Endometrium (tissue), 2 donors: Measurements from ENCODE around the gene SLC16A10.
"Not testable (repeated sequence)": the region's sequence is repeated elsewhere in the genome, so short reads cannot be mapped to it uniquely, and the experiment has no call there.

ENCODE experiments used
- FAIRE-seq: peaks from 2 replicates; lab custom pipeline; 2012; peaks lifted over from hg19 to GRCh38; lab: Jason Lieb, UNC
- donor health status: control.
- donor health status: control.

SLC16A10 gene

DNA sequence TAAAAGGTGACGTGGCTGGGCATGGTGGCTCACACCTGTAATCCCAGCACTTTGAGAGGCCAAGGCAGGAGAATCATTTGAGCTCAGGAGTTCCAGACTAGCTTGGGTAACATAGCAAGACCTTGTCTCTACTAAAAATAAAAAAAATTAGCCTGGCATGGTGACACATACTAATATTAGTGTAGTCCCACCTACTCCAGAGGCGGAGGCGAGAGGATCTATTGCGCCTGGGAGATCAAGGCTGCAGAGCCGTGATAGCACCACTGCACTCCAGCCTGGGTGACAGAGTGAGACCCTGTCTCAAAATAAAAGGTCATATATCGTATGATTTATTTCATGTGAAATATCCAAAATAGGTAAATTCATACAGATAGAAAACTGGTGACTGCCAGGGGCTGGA, 132.5 kb downstream of the SLC16A10 start:
- FAIRE-seq, result no peak

DNA sequence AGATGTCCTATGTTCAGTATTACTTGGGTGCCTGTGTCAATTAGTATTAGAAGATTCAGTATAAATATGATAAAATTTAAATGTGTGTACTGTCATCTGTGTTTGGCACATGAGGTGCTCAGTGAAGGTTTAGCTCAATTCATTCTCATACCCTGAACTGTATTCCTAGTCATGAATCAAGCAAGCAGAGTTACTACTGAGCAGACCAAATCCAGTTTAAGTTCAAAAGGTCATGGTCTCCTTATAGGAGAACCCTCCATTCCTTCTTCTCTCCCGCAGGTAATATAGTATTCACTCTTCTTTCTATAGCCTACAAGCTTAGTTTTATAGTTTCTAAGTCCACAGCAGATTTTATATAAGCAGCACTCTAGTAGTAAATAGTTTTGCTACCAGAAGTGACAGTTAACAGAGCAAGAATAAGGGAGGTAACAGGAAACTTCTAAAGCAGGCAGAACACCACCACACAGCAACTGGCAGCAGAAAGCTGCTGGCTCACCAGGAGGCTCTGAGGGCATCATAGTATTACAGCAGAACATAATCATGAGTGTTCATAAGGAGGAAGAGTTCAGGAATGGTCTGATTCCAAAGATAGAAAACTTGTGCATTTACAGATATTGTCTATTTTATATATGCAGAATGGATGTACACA, 133.2 kb downstream of the SLC16A10 start:
- no peak for FAIRE-seq

DNA sequence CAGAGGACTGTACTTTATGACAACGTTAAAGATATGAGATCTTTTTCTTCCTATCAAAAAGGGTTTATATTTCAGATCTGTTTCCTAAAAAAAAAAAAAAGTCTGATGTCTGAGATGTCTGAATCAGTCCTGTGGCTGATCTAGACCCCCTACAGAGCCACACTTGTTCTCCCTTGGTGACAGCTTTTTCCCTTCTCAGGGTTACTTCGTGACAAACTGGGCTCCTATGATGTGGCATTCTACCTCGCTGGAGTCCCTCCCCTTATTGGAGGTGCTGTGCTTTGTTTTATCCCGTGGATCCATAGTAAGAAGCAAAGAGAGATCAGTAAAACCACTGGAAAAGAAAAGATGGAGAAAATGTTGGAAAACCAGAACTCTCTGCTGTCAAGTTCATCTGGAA, 134.5 kb downstream of the SLC16A10 start:
- no peak for FAIRE-seq

DNA sequence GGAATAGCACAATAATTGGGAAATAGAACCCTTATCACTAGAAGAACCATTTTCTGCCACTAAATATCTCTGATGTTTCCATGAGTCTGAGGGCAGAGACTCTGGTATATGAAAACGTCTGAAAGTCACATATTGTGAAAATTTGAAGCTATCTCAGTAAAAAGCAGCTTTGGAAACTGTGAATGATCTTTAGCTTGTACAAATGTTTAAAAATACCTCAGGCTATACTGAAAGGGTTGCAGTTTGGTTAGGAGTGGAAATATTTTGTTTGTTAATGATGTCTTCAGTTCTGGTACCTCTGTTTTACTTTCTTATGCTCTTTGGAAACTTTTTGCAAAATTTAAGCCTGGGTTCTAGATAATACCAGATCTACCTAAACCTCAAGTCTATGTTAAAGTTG, 135.0 kb downstream of the SLC16A10 start:
- no peak for FAIRE-seq

DNA sequence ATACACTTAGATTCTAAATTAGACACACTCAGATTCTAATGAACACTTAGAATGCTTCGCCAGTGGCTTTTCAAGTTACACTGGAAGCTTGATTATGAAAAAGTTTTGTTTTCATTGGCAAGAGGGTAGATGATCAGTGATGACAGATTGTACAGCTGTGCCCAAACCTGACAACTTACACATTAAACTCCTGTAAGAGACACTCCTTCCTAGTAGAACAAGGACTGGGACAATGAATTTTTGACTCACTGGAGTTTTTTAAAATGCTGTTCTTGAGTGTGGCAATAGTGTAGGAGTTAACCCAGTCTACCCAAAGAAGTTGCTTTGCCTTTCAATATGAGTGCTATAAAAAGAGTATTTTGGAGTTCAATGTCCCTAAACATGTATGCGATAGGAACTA, 140.8 kb downstream of the SLC16A10 start:
- no peak for FAIRE-seq

DNA sequence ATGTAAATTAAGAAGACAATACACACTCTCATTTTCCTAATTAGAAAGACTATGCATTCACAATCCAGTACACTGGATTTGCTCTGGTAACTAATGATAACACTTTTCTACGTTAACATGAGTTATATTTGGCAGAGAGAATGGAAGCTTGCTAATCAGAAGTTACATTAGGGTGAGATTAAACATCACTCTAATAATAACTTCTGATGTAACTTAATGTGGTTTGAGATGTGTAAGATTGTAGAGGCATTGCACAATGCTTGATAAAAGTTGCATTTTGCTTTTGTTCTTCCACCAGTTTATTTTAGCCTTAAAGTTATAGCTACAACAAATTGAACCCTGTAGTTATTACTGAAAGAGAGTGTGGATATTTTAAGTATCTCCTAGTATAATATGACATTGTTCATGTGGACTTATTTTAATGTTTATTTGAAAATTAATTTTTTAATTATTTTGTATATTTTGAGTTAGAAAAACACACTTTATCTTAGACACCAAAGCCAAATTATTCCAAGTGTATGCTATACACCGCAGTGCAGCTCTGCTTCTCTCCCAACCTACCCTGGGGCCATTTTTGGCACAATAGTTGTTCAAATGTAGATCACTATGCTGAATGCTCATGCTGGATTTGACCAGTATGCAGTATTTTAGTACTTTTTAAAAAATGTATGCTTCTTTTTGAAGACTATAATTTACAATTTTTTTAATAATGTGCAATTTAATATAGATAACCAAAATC, 143.2 kb downstream of the SLC16A10 start:
- no peak for FAIRE-seq

DNA sequence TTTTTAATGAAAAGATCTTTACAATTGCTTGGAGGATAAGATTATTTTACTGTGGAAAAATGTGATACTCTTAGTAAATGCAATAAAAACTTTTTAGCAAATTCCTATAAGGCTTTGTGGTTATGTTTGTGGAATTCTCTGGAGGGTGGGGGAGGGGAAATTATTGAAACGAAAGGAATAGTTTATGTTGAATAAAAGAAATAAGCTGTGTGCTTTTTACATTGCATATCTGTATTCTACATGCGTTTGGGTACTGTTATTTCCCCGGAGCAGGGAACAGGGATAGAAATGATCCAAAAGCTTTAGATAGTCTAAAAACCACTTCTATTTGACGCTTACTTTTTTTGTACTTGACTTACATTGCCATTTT, 143.8 kb downstream of the SLC16A10 start:
- FAIRE-seq, result no peak

DNA sequence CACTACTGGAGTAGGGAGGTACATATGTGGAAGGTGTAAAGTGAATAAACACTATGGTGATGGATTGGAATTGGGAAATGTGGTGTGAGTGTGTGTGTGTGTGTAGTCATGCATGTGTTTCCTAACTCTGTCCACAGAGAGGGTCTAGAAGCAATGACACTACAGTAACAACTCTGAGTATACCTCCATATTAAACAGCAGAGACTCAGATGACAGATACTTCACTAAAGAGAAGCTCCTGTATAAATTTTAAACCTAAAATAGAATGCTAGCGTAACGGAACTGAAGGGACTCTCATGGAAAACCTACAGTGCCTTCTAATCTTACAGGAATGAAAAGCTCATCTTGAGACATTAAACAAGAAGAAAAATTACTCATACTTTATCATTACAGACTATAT, 150.5 kb downstream of the SLC16A10 start:
- FAIRE-seq, result no peak

DNA sequence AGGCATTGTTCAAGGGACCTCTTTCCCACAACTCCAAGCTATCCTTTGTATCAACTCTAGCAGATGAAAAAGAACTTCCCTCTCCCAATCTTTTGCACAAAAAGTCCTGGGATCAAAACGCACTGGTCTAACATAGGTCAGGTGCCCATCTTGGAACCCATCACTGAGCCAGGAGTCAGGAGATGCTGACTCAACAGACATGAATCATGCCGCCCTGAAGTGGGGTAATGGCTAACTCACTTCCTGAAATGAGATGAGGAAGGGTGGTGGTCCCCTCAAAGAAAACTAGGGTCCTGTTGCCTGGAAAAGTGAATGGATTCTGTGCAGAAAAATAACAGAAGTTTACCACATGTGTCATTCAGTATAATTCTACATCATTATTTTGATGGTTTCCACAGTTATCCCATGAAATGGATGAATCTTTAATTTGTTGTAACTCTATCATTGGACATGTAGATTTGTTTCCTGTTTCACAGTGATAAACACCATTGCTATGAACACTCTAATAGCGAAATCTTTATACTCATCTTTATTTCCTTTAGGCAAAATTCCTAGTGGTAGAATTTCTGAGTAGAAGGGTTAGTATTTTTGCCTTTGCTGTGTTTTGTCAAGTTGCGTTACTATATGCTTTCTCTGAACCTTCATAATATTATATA, 151.3 kb downstream of the SLC16A10 start:
- FAIRE-seq, result no peak

DNA sequence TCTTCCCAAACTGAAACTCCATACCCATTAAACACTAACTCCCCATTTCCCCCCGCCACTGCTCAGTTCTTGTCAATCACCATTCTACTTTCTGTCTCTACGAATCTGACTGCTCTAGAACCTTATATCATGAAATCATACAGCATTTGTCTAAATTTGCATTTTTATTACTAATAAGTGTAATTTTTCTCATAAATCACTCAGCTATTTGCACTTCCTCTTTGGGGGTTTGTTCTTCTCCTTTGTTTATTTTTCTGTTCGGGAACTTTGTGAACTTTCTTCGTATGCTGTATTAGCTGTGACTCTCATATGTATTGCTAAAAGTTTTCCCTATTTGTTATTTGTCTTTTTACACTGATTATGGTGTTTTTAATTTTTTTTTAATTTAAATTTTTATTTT, 152.2 kb downstream of the SLC16A10 start:
- FAIRE-seq, result no peak

DNA sequence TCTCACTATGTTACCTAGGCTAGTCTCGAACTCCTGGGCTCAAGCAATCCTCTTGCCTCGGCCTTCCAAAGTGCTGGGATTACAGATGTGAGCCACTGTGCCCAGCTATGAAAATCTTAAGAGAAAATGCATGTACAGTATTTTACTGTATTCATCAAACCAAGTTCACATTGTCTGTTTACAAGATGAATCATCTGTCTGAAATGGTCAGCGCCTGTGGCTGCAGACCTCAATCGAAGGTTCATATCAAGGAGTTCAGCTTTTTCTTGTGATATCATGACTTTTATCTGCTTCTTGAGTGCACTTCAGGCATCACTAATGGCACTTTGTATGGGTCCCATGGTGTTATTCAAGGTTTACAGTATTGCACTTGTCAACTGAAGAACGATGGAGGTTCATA, 155.1 kb downstream of the SLC16A10 start:
- no peak for FAIRE-seq

DNA sequence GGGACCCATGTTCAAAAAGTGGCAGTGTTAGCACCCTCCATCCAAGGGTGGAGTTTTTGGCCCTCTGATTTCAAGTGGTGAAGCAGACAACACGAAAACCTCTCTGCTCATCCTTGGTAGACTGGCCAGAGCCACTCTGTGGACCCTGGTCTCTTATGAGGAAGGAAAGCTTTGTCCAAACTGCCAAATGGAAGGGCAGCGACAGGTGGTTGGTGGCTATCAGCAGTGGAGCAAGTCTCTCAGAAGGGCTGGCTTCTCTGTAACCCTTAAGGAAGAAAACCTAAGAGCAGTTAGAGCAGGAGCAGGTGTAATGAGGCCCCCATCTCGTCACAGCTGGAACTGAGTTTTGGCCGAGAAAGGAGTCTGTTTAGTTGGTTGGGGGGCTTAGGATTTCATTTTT, 155.8 kb downstream of the SLC16A10 start:
- no peak for FAIRE-seq

DNA sequence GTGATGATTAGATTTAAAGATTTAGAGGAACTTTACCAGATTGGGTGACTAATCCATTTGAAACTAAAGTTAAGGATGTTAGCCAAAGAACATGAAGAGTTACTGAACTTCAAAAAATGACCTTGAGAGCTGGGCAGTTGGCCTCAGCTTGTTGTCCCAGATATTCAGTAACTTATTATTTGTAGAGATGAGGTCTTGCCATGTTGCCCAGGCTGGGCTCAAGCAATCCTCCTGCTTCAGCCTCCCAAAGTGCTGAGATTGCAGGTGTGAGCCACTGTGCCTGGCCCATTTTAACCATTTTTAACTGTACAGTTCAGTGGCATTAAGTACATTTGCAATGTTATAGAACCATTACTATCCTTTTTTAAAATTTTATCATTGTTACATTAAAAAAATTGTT, 161.5 kb downstream of the SLC16A10 start:
- FAIRE-seq, result no peak

DNA sequence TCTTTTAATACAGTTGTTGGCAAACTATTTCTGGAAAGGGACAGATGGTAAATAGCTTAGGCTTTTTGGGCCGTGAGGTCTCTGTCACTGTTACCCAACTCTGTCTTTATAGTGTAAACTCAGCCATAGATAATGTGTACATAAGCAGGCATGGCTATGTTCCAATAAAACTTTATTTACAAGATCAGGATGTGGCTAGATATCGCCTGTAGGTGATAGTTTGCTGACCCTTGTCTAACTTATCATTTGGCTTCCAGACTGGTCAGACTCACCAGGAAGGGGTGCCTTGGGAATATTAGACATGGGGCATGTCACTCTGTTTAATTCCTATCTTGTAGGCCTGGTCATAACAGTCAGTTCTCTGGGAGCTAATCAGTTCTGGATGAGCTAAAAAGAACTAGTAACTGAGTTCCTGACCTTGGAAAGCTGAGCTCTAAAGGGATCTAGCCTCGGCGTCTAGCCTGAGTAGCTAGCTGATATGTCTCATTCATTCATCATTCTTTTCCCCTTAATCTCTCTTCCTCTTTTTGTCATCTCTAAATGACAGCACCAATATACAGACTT, 163.6 kb downstream of the SLC16A10 start:
- no peak for FAIRE-seq

DNA sequence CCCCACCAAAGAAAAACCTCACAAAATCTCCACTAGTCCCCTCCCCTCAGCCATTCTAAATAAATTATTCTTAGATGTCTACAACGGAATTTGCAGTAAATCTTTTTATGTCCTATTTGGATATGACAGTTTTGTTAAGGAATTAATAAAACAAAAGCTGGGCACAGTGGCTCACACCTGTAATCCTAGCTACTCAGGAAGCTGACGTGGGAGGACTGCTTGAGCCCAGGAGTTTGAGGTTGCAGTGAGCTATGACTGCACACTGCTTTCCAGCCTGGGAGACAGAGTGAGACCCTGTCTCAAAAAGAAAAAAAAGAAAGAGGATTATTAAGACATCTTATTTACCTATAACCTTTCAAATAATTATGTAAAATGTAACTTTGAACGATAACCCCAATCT, 165.4 kb downstream of the SLC16A10 start:
- FAIRE-seq, result no peak

DNA sequence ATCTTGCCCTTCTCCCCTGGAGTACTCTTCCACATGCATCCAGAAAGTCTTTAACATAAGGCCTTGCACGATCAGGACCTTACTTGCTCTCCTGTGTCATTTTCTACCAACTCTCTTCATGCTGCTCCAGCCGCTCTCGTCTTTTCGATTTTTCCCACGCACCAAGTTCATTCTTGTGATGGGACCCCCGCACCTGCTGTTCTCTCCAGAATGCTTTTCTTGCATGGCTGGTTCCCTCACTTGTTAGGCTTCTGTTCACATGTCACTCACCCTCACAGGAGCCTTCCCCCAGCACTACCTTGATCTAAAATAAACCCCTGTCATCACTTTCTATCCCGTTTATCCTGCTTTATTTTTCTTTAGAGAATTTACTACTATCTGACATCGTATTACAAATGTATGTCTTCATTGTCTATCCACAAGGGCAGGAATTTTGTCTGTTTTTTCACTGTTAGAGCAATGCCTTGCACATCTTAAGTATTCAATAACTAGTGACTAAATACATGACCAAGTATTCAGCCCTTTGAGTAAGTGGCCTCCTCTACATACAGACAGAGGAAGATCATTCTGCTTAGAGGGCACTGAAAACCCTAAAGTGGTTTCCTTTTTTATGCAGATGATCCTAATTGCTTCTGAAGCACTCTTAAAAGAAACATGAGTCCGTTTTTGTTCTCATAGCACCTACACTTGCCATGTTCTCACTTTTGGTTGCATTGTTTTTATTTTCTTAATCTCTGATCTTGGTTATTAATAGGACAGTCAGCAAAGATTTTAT, 166.9 kb downstream of the SLC16A10 start:
- no peak for FAIRE-seq

DNA sequence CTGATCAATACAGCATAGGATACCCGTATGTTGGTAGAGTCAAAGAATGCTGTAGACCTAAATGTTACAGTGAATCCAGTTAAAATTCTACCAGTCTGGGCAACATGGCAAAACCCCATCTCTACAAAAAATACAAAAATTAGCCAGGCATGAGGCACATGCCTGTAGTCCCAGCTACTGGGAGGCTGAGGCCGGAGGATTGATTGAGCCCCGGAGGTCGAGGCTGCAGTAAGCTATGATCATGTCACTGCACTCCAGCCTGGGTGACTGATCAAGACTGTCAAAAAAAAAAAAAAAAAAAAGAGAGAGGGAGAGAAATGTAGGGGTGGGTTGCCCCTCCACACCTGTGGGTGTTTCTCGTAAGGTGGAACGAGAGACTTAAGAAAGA, 167.5 kb downstream of the SLC16A10 start:
- no peak for FAIRE-seq

DNA sequence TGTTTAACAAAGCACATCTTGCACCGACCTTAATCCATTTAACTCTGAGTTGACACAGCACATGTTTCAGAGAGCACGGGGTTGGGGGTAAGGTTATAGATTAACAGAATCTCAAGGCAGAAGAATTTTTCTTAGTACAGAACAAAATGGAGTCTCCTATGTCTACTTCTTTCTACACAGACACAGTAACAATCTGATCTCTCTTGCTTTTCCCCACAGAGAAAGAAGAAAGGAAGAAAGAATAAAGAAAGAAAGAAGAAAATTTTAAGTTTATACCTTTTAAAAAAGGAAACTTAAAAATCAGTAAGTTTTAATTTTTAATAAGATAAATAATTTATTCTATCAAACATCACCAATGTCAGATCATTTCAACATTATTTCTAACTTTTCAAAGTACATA, 168.5 kb downstream of the SLC16A10 start:
- not testable (repeated sequence) for FAIRE-seq

DNA sequence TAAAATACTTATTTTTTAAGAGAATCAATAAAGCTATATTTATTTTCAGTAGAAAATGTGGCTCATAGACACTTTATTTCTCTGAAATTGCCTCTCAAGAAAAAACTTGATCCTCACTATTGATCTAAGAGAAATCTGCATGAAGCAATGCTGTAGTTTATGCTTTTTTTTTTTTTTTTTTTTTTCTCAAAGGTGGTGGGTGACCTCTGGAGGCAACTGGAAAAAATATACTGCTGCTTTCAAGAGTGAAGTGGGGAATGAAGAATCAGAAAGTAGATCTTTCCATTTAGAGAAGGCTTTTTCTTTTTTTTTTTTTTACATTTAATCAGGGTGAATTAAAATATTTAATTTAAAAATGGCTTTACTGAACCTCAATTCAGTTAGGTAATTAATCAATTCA, 169.3 kb downstream of the SLC16A10 start:
- FAIRE-seq, result no peak

DNA sequence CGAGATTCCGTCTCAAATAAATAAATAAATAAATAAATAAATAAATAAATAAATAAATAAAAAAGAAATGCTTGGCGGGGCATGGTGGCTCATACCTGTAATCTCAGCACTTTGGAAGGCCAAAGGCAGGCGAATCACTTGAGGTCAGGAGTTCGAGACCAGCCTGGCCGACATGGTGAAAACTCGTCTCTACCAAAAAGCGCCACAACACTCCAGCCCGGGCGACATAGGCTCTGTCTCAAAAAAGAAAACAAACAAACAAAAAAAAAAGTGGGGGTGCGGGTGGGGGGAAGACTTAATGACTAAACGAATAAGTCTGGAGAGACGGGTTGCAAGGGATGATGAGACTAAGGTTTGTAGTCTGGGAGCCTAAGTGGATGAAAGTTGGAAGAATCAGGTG, 170.7 kb downstream of the SLC16A10 start:
- no peak for FAIRE-seq

DNA sequence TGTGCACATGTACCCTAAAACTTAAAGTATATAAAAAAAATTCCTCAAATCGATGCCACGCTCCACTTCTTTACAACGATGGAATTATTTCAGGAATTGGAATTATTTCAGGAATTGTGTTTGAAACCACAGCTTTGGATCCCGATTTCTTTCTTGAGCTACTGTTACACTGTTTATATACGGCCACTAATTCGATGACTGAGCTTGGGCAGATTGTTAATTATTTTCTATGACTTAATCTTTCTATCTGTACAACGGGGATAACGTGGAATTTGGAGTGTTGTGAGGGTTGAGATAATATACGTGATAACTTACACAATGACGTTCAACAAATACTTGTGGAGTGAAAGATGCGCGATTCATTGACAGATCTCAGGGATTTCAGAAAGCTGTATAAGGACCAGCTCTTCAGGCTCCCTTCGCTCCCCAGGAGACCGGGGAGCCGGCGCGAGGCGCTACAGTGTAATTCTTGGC, 171.3 kb downstream of the SLC16A10 start:
- FAIRE-seq, result no peak

DNA sequence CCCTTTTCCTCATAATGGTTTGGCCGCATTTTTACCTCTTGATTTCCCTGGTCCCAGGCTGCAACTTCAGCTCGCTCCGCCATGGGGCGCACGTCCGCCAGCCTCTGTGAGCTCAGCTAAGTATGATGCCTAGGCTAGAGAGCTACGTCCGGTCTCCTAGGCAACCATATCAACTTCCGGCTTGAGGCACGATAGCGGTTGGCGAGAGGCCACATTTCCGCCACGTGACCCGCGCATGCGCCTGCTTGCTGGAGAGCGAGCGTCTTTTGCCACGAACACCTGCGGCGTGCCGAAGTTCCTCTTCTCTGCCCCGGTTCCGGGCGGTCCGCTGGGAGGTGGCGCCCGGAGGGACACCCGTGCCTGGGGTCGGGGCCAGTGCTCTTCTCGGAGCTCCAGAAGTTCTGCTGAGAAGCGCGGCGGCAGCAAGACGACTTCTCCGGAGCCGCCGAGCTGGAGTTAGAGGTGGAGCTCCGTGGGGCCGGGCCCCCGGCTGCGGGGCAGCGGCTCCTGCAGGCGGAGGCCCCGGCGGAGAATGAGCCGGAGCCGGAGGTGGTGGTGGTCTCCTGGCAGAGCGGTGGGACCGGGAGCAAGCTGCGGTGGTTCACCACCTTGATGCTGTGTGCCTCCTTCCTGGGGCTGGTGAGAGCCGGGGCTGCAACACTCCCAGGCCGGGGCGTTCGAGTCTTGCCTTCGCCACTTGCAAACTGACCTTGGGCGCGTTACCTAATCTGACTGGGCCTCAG, 172.0 kb downstream of the SLC16A10 start:
- FAIRE-seq, result peak; percentile 87
